HepG2 (cell line): ENCODE data around the gene ADGRF5.
"Not testable (repeated sequence)": the region's sequence is repeated elsewhere in the genome, so short reads cannot be mapped to it uniquely, and the experiment has no call there.

Experiments
- DDIT3 ChIP-seq: sonication (generic); formaldehyde crosslinking; IDR thresholded peaks from 2 replicates; pipeline ENCODE4 v1.4.0; 2020; ENCODE audit warnings: mild to moderate bottlenecking, missing genetic modification reagents
- FOSL1 ChIP-seq: sonication (generic); formaldehyde crosslinking; IDR thresholded peaks from 2 replicates; pipeline ENCODE4 v1.9.0; 2021; ENCODE audit warnings: missing genetic modification reagents, borderline replicate concordance
- FOXA1 ChIP-seq, 2 experiments: fragments of 450-650 bp in 1 of 2; sonication (generic) in 1 of 2; formaldehyde crosslinking in 1 of 2; IDR thresholded peaks; 2 replicates each; pipeline versions ENCODE4 v1.4.0 to v1.6.1; 2016 to 2020; ENCODE audit warnings: missing genetic modification reagents in 1 of 2
- HBP1 ChIP-seq: IDR thresholded peaks from 2 replicates; pipeline ENCODE4 v1.6.1; 2016; ENCODE audit warnings: low read depth, control low read depth
- HDAC6 ChIP-seq: fragments of 200-600 bp; sonication (generic); IDR thresholded peaks from 2 replicates; pipeline ENCODE4 v1.7.0; 2017; ENCODE audit warnings: mild to moderate bottlenecking, antibody characterized with exemption, low read length, low read depth
- JUND ChIP-seq: sonication (generic); formaldehyde crosslinking; IDR thresholded peaks from 2 replicates; pipeline ENCODE4 v1.8.0; 2022; ENCODE audit warnings: mild to moderate bottlenecking, missing genetic modification reagents
- KLF15 ChIP-seq: sonication (generic); formaldehyde crosslinking; IDR thresholded peaks from 2 replicates; pipeline ENCODE4 v1.8.1; 2023; ENCODE audit warnings: borderline replicate concordance, mild to moderate bottlenecking, inconsistent platforms, missing genetic modification reagents, mixed read lengths
- POLR2AphosphoS5 ChIP-seq: IDR thresholded peaks from 2 replicates; pipeline ENCODE4 v1.6.1; 2012; ENCODE audit warnings: low read depth, low read length
- REST ChIP-seq, 2 experiments: IDR thresholded peaks; 2 replicates each; pipeline ENCODE4 v1.6.1; 2011 to 2012; ENCODE audit warnings: low read length in 2 of 2, borderline replicate concordance in 1 of 2, low read depth in 1 of 2, mild to moderate bottlenecking in 1 of 2, moderate library complexity in 1 of 2
- SRF ChIP-seq: IDR thresholded peaks from 2 replicates; pipeline ENCODE4 v1.6.1; 2011; ENCODE audit warnings: mild to moderate bottlenecking, low read depth, low read length, moderate library complexity
- TP53 ChIP-seq: sonication (generic); formaldehyde crosslinking; conservative IDR thresholded peaks from 2 replicates; pipeline ENCODE4 v1.4.0; 2020; ENCODE audit warnings: missing genetic modification reagents
- ZNF296 ChIP-seq: sonication (generic); formaldehyde crosslinking; conservative IDR thresholded peaks from 2 replicates; pipeline ENCODE4 v1.5.0; 2020; ENCODE audit warnings: mild to moderate bottlenecking, missing genetic modification reagents

- not testable (repeated sequence) for TF ChIP-seq POLR2AphosphoS5; FOXA1 (IDR thresholded peaks at IDR 0.05); FOXA1 (CRISPR knock-in tag; IDR thresholded peaks at IDR 0.05); FOSL1 (CRISPR knock-in tag); KLF15 (CRISPR knock-in tag); REST (IDR thresholded peaks at IDR 0.05; ENCODE audit: borderline replicate concordance in 1 of 2, low read depth in 1 of 2, low read length in 2 of 2); TP53 (CRISPR knock-in tag); DDIT3 (CRISPR knock-in tag); JUND; SRF; ZNF296; HDAC6; HBP1 (CRISPR knock-in tag)
These were observed 65.8 kb downstream of the ADGRF5 start for GRCh38 chr6:46855966-46856365.
